ENCODE measurements around the gene SORCS2.

The SORCS2 gene

GRCh38 chr4:7721984-7722551, 529.7 kb downstream of the SORCS2 start:
- DNase-seq = no peak

GRCh38 chr4:7722766-7723387, 530.5 kb downstream of the SORCS2 start:
- no peak for DNase-seq

- no peak for DNase-seq
Measured at GRCh38 chr4:7723625-7724024, 531.3 kb downstream of the SORCS2 start.

- peak; percentile 49 for DNase-seq
Measured at GRCh38 chr4:7725951-7726350, 533.6 kb downstream of the SORCS2 start.

GRCh38 chr4:7726665-7727413, 534.5 kb downstream of the SORCS2 start:
- DNase-seq = no peak

GRCh38 chr4:7727749-7728148, 535.4 kb downstream of the SORCS2 start:
- peak; percentile 39 for DNase-seq

- DNase-seq = no peak
Measured at GRCh38 chr4:7731437-7731836, 539.1 kb downstream of the SORCS2 start.

- DNase-seq = no peak
Measured at GRCh38 chr4:7732263-7732662, 539.9 kb downstream of the SORCS2 start.

GRCh38 chr4:7733201-7733600, 540.9 kb downstream of the SORCS2 start:
- no peak for DNase-seq

GRCh38 chr4:7733801-7734650, 541.7 kb downstream of the SORCS2 start:
- DNase-seq = no peak

GRCh38 chr4:7734651-7735260, 542.4 kb downstream of the SORCS2 start:
- no peak for DNase-seq

GRCh38 chr4:7735395-7735794, 543.1 kb downstream of the SORCS2 start:
- DNase-seq = no peak

GRCh38 chr4:7735961-7736360, 543.6 kb downstream of the SORCS2 start:
- no peak for DNase-seq

- DNase-seq = no peak
Measured at GRCh38 chr4:7736436-7737267, 544.3 kb downstream of the SORCS2 start.

- DNase-seq = no peak
Measured at GRCh38 chr4:7737268-7737645, 544.9 kb downstream of the SORCS2 start.

- DNase-seq = no peak
Measured at GRCh38 chr4:7737752-7738457, 545.6 kb downstream of the SORCS2 start.

GRCh38 chr4:7738458-7739076, 546.2 kb downstream of the SORCS2 start:
- no peak for DNase-seq

GRCh38 chr4:7739077-7739917, 547.0 kb downstream of the SORCS2 start:
- no peak for DNase-seq
